NOMO-1 treated with dmso at 0.1 percent for 144 hours (cell line): ENCODE measurements around the gene NUP43.
"Not testable (repeated sequence)": the region's sequence is repeated elsewhere in the genome, so short reads cannot be mapped to it uniquely, and the experiment has no call there.

ENCODE experiments used
- DNase-seq: peaks from one replicate; lab custom pipeline; 2025; ENCODE audit not compliant: unreplicated experiment; lab: John Stamatoyannopoulos, UW

The NUP43 gene

GRCh38 chr6:149749082-149749593, 2.8 kb upstream of the NUP43 start:
- DNase-seq = not testable (repeated sequence)

DNA sequence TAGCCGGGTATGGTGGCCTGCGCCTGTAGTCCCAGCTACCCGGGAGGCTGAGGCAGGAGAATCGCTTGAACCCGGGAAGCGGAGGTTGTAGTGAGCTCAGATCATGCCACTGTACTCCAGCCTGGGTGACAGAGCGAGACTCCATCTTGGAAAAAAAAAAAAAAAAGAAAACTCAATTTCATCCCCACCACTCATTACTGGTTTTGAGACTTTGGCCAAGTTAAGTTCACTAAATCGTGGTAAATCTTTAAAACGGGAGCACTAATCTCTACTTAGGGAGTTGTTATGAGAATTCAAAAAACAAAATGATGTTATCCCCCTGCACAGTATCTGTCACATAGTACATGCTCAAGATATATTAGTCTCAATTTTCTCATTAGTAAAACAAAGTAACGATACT, 1.1 kb downstream of the NUP43 start:
- DNase-seq = not testable (repeated sequence)

DNA sequence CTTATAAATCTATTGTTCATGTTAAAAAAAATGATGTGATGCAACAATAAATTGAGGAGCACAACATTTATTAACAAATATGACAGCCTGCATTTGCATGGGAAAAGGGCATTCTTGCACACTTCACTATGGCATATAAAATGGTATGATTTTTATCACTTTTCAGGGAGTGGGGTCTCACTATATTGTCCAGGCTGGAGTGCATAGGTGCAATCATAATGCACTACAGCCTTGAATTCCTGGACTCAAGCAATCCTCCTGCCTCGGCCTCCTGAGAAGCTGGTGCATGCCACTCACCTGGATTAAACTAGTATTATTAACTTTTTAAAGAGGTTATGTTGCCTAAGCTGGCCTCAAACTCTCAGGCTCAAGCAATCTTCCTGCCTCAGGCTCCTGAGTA, 11.4 kb downstream of the NUP43 start:
- DNase-seq = no peak

DNA sequence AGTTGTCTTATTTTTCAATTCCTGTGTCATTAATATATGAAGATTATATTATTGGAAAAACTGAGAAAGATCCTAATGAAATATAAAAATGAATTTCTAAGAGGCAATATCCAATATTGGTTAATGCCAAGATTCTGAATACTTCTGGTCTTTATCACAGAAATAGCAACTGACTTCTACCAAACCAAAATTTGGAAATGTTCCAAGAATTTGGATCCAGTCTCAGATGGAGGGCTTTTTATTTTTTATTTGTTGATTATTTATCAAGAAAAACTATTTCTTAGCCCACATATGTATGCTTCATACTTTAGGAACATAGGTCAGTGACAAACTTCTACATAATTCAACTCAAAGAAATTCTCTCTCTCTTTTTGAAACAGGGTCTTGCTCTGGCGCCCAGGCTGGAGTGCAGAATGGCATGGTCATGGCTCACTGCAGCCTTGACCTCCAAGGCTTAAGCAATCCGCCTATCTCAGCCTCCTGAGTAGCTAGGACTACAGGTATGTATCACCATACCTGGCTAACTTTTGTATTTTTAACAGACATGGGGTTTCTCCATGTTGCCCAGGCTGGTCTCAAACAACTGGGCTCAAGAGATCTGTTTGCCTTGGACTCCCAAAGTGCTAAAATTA, 13.1 kb downstream of the NUP43 start:
- no peak for DNase-seq

GRCh38 chr6:149729824-149730223, 16.5 kb downstream of the NUP43 start:
- DNase-seq = peak; percentile 11

DNA sequence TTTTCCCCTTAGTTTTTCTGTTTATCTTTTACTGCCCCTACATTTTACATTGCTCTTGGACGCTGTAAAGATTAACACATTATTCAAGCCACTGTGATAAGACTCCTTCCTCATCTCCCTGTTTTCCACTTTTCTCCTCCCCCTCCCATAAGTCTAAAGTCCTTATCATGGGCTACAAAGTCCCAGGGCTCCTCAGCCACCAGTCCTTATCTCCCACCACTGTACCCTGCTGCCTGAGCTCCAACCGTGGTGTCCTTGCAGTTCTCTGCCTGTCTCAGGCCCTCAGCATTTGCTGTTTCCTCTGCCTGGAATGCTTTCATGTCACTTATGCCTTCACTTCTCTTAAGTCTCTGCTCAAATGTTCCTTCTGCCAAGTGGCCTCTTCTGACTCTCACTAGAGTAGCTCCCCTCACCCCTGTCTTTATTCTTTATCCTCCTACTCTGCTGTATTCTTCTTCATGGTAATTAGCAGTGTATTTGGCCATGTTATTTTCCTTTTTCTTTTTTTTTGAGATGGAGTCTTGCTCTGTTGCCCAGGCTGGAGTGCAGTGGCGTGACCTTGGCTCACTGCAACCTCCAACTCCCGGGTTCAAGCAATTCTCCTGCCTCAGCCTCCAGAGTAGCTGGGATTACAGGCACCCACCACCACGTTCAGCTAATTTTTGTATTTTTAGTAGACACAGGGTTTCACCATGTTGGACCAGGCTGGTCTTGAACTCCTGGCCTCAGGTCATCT, 17.7 kb downstream of the NUP43 start:
- DNase-seq = no peak

DNA sequence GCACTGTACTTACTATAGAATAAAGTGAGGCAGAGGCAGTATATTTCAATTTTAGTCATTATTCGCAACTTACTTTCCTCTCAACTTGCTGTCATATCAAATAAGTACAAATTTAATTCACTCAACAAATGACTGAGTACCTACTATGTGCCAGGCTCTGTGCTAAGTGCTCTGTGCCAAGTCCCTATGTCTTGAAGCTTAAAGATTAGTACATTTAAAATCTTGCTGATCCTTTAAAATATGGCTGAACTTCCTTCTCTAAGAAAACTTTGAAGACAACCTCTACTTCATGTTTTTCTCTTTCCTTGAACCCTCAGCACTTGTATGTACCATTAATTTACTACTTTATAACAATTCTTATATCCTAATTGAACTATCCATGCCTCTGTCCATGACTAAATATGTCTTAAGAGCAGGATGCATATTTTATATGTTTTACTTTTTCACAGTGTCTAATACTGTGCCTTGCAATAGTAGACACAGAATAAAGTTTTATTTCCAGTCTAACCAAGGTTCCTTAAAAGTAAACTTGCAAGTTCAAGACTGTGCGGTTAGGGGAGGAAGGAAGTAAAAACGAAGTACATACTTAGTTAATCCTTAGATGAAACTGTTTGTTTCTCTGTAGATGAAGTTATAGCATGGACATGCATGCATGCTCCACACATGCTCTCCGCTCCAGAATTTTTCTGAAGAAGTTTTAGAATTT, 18.4 kb downstream of the NUP43 start:
- DNase-seq = peak; percentile 20

- DNase-seq = no peak
Measured at GRCh38 chr6:149725785-149726184, 20.5 kb downstream of the NUP43 start.

DNA sequence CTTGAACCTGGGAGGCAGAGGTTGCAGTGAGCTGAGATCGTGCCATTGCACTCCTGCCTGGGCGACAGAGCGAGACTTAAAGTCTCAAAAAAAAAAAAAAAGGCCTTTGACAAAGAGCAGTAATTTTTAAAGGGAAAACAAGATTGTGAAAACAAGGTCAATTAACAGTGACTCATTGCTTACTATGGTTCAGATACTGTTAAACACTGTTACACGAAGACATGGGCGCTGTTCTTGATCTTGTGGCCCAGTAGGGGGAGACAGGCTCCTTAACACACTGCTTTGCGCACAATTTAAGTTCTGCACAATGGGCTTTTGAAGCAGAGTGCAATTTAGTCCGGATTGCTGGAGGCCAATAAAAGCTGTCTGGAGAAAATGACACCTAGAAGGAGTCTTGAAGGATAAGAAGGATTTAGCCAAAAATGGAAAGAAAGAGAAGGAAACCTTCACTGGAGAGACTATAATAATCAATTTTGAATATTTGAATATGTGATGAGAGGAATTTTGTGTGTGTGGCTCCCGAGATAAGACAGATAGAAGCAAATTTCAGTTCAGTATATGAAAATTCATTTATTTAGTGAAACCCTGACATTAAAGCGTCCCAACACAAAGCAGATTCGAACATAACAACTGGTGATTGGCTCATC, 22.4 kb downstream of the NUP43 start:
- peak; percentile 80 for DNase-seq

DNA sequence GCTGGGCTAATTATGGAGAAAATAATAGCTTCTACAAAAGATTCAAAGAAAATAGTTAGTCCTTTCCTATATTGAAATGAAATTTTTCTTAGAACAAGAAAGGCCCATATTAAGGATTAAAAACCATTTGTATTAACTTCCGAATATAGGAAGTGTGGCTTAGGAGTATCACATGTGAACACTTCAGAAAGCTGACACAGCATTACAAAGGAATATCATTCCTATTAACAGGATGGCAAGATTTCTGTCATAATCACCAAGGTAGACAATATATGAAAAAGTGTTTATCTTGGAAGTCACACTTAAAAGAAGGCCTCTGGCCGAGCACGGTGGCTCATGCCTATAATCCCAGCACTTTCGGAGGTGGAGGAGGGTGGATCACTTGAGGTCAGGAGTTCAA, 23.1 kb downstream of the NUP43 start:
- no peak for DNase-seq

DNA sequence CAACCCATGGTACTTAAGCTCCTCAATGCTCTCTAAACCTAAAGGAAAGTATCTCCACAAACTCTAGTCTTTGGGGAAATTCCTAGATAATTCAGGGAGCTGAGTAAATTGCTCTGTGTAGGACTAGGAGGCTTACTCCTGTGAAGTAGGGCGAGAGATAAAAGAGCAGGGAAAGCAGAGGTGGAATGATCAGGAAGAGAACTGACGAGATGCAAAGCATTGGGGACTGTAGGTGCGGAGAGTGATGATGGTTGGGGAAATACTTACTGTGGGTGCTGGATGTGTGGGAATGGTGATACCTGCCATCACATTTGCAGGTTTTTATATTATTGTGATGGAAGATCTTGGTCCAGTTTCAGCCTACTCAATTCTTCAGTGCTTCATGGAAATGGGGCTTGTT, 26.8 kb downstream of the NUP43 start:
- DNase-seq = no peak

DNA sequence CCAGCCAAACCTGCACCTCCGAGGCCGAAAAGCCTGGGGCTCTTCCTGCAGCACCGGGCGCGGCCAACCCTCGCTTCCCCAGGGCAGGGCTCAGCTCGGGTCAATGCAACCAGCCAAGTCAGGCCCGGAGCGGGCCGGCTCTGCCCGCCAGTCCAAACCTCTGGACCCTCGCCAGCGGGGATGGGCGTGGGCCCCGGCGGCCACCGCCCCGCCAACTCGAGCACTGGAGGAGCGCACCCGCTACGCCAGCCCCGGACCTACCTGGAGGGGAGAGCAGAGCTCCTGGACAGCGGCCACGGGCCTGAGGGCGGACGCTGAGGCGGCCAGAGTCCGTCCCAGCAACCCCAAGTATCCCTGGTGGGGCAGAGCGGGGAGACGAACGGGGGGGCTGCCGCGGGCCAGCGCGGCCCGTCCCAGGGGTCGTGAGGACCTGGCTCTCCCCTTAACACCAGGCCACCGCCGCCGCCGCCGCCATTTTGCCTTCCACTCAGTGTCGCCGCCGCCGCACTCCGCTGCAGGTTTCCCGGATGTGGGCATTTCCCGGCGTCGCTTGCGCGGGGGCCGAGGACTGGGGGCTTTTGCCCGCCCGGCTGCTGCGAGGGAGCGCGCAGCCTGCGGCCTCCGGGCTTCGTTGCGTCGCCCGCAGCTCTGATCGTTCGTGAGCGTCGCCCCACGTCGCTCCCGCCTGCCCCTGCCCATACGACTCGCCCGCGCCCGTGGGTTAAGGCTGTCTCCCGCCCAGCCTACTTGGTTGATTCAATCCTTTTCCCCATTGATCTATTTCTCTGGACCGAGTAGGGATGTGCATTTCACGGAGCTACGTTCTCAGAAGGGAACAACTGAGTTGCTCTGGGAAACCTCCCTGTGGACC, 28.5 kb downstream of the NUP43 start, which contains the start of gene LATS1:
Gene LATS1, minus strand, starts transcription at position 514 of the 871 bp plus-strand sequence. CDS start 15,975 bp downstream, outside the sequence.
- DNase-seq = peak; percentile 72

DNA sequence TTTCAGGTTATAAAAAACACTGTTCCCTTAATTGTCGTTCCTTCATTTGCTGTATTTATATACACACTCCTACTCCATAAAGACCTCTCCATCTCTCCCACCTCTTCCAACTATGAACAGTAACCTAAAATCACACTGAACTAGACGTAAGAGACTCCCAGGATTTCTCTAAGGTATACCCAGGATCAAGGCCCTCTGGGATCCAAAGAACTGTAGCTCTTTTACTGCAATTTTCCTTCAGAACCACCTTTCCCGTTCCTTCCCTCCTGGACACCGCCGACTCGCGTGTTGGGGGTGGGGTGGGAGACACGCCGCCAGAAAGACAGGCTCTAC, 29.1 kb downstream of the NUP43 start:
- no peak for DNase-seq

GRCh38 chr6:149716181-149716963, 30.0 kb downstream of the NUP43 start:
- no peak for DNase-seq

GRCh38 chr6:149714442-149714841, 31.9 kb downstream of the NUP43 start:
- DNase-seq = no peak

DNA sequence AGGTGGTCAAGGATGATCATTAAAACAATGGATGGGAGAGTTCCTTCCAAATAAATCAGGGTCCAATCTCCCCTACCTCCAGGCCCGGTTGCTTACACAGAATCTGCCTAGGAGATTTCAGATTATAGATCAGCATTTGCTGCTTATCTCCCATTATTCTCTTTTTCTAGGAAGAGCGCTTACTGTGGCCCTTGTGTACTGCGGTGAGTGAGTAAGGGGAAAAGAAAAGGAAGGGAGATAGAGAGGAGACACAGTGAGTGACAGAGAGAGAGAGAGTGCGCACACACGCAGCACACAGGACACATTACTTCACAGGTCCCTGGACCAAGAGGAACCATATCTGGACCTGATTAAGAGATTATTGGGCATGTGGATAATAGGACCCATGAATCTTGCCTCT, 34.6 kb downstream of the NUP43 start:
- no peak for DNase-seq

GRCh38 chr6:149701714-149702113, 44.6 kb downstream of the NUP43 start:
- no peak for DNase-seq

- DNase-seq = no peak
Measured at GRCh38 chr6:149699150-149699549, 47.2 kb downstream of the NUP43 start.

GRCh38 chr6:149698175-149698574, 48.2 kb downstream of the NUP43 start:
- no peak for DNase-seq

GRCh38 chr6:149696901-149697300, 49.4 kb downstream of the NUP43 start:
- no peak for DNase-seq
